GM12878 (cell line): ENCODE measurements around the gene ZNF80. TPM values are rescaled to one million over a fixed set of nuclear protein-coding genes. Genes with fewer than 3 reads are reported as not detected.

ENCODE experiments used
- CTCF ChIP-seq, 3 experiments: IDR thresholded peaks in 2 of 3; conservative IDR thresholded peaks in 1 of 3; 2 replicates each; pipeline ENCODE4 v1.5.1; 2011; ENCODE audit warnings: low read depth in 3 of 3, low read length in 3 of 3, mild to moderate bottlenecking in 3 of 3, control low read depth in 2 of 3, moderate library complexity in 2 of 3, inconsistent platforms in 1 of 3, mixed read lengths in 1 of 3; ENCODE audit not compliant: control insufficient read depth in 2 of 3, insufficient read depth in 1 of 3; ENCODE audit errors: extremely low read depth in 1 of 3
- NBN ChIP-seq: fragments of 450-650 bp; IDR thresholded peaks from 2 replicates; pipeline ENCODE4 v1.6.1; 2016
- NR2F1 ChIP-seq: fragments of 450-650 bp; conservative IDR thresholded peaks from 2 replicates; pipeline ENCODE4 v1.6.1; 2017; ENCODE audit warnings: mild to moderate bottlenecking
- SMARCA5 ChIP-seq: fragments of 450-650 bp; IDR thresholded peaks from 2 replicates; pipeline ENCODE4 v1.6.1; 2017; ENCODE audit warnings: mild to moderate bottlenecking
- SPI1 ChIP-seq: IDR thresholded peaks from 2 replicates; pipeline ENCODE4 v1.6.1; 2011; ENCODE audit warnings: low read depth, mild to moderate bottlenecking, low read length, moderate library complexity, borderline replicate concordance; ENCODE audit not compliant: insufficient read depth
- ZBED1 ChIP-seq: IDR thresholded peaks from 2 replicates; pipeline ENCODE4 v1.6.1; 2016; ENCODE audit warnings: borderline replicate concordance
- ZBTB33 ChIP-seq: fragments of 450-650 bp; IDR thresholded peaks from 2 replicates; pipeline ENCODE4 v1.6.1; 2017; ENCODE audit warnings: mild to moderate bottlenecking
- polyA plus RNA-seq, 11 experiments: library from polyadenylated mRNA; depleted of rRNA in 4 of 11; unstranded in 6 of 11; stranded (reverse) in 5 of 11; fragments of >200 nt; fragmentation: Nextera tagmentation in 4 of 11; fragmentation: Illumina TruSeq in 1 of 11; extraction: Ambion mirVana in 4 of 11; extraction: Trizol in 1 of 11; gene quantifications; 1 replicate in 1 of 11; 2 replicates in 10 of 11; pipeline versions ENCODE4 v1.2.1 to v1.2.3, GENCODE V29; 2011 to 2016; ENCODE audit warnings: inconsistent platforms in 2 of 11, missing spikeins in 2 of 11, low read depth in 1 of 11
- total RNA-seq, 4 experiments: library from RNA; depleted of rRNA in 3 of 4; stranded (reverse); fragments of >200 nt in 3 of 4; fragmentation: Illumina TruSeq in 1 of 4; extraction: Trizol in 1 of 4; gene quantifications; 2 replicates each; pipeline versions ENCODE4 v1.2.1 to v1.2.3, GENCODE V29; 2013 to 2021

Gene ZNF80
- total and polyA plus RNA-seq, 10 of the 15 experiments (the other 5 are each of a cell fraction or from before 2014, with no cell fraction given), result not detected

- TF ChIP-seq ZBTB33 (no peak), CTCF (IDR thresholded peaks at IDR 0.05 in 2 of 3, conservative IDR thresholded peaks at IDR 0.05 in 1 of 3; ENCODE audit: control insufficient read depth in 2 of 3, extremely low read depth in 1 of 3, insufficient read depth in 1 of 3, low read depth in 3 of 3, low read length in 3 of 3) (no peak), NR2F1 (no peak), SPI1 (no peak), NBN (no peak), SMARCA5 (no peak), ZBED1 (no peak)
These were observed 50.9 kb downstream of the ZNF80 start (continued) for GRCh38 chr3:114186501-114186900.

Other genes with a start within 250 kb of the ZNF80 start
- 1.4 and 2.2 TPM in 2 replicates for gene CCDC191, start 181.1 kb downstream of the ZNF80 start, total RNA-seq (2014; rRNA removed)
- gene CCDC191, start 181.1 kb downstream of the ZNF80 start, total RNA-seq (2014; rRNA removed; fragmentation: Illumina TruSeq; extraction: Trizol), result 2.5 and 2.9 TPM in 2 replicates
- gene CCDC191, start 181.1 kb downstream of the ZNF80 start, total RNA-seq (2021), result 1.5 and 1.7 TPM in 2 replicates
- 2.4 and 4.5 TPM in 2 replicates for gene CCDC191, start 181.1 kb downstream of the ZNF80 start, polyA plus RNA-seq (2011; rRNA removed)
- 2.6 and 4.0 TPM in 2 replicates for gene CCDC191, start 181.1 kb downstream of the ZNF80 start, polyA plus RNA-seq (2014; fragmentation: Illumina TruSeq; extraction: Trizol)
- gene CCDC191, start 181.1 kb downstream of the ZNF80 start, polyA plus RNA-seq (2014; fragmentation: Nextera tagmentation; extraction: Ambion mirVana), result 1 to 10 TPM; 1.3 to 1.6 TPM
- gene CCDC191, start 181.1 kb downstream of the ZNF80 start, polyA plus RNA-seq (2014; rRNA removed), result 1.7 and 2.2 TPM in 2 replicates
- gene CCDC191, start 181.1 kb downstream of the ZNF80 start, polyA plus RNA-seq (2016; fragmentation: Nextera tagmentation; extraction: Ambion mirVana), result 1 to 10 TPM; 1.2 to 1.7 TPM
- gene QTRT2, start 180.8 kb downstream of the ZNF80 start, total RNA-seq (2014; rRNA removed), result 32.6 and 41.9 TPM in 2 replicates
- 40.8 and 42.3 TPM in 2 replicates for gene QTRT2, start 180.8 kb downstream of the ZNF80 start, total RNA-seq (2014; rRNA removed; fragmentation: Illumina TruSeq; extraction: Trizol)
- gene QTRT2, start 180.8 kb downstream of the ZNF80 start, total RNA-seq (2021), result 31.6 and 33.9 TPM in 2 replicates
- gene QTRT2, start 180.8 kb downstream of the ZNF80 start, polyA plus RNA-seq (2011; rRNA removed), result 21.4 and 28.6 TPM in 2 replicates
- 38.2 and 46.4 TPM in 2 replicates for gene QTRT2, start 180.8 kb downstream of the ZNF80 start, polyA plus RNA-seq (2014; fragmentation: Illumina TruSeq; extraction: Trizol)
- 10 to 100 TPM; 17.8 to 33.5 TPM for gene QTRT2, start 180.8 kb downstream of the ZNF80 start, polyA plus RNA-seq (2014; fragmentation: Nextera tagmentation; extraction: Ambion mirVana)
- 22.7 and 23.3 TPM in 2 replicates for gene QTRT2, start 180.8 kb downstream of the ZNF80 start, polyA plus RNA-seq (2014; rRNA removed)
- 10 to 100 TPM; 20.9 to 24.7 TPM for gene QTRT2, start 180.8 kb downstream of the ZNF80 start, polyA plus RNA-seq (2016; fragmentation: Nextera tagmentation; extraction: Ambion mirVana)
- gene DRD3, start 58.5 kb downstream of the ZNF80 start, total RNA-seq (2014; rRNA removed), result not detected in 2 replicates
- gene DRD3, start 58.5 kb downstream of the ZNF80 start, total RNA-seq (2014; rRNA removed; fragmentation: Illumina TruSeq; extraction: Trizol), result not detected in 2 replicates
- not detected in 2 replicates for gene DRD3, start 58.5 kb downstream of the ZNF80 start, total RNA-seq (2021)
- gene DRD3, start 58.5 kb downstream of the ZNF80 start, polyA plus RNA-seq (2011; rRNA removed), result not detected in 2 replicates
- gene DRD3, start 58.5 kb downstream of the ZNF80 start, polyA plus RNA-seq (2014; fragmentation: Illumina TruSeq; extraction: Trizol), result not detected in 2 replicates
- gene DRD3, start 58.5 kb downstream of the ZNF80 start, polyA plus RNA-seq (2014; fragmentation: Nextera tagmentation; extraction: Ambion mirVana), result not detected
- not detected in 2 replicates for gene DRD3, start 58.5 kb downstream of the ZNF80 start, polyA plus RNA-seq (2014; rRNA removed)
- gene DRD3, start 58.5 kb downstream of the ZNF80 start, polyA plus RNA-seq (2016; fragmentation: Nextera tagmentation; extraction: Ambion mirVana), result not detected
- gene TIGIT, start 56.5 kb upstream of the ZNF80 start, total RNA-seq (2014; rRNA removed), result 0.38 and 0.56 TPM in 2 replicates
- gene TIGIT, start 56.5 kb upstream of the ZNF80 start, total RNA-seq (2014; rRNA removed; fragmentation: Illumina TruSeq; extraction: Trizol), result 0.37 and 1.0 TPM in 2 replicates
- gene TIGIT, start 56.5 kb upstream of the ZNF80 start, total RNA-seq (2021), result 0.21 and 0.85 TPM in 2 replicates
- gene TIGIT, start 56.5 kb upstream of the ZNF80 start, polyA plus RNA-seq (2011; rRNA removed), result 0.08 and 0.23 TPM in 2 replicates
- 0.38 and 1.1 TPM in 2 replicates for gene TIGIT, start 56.5 kb upstream of the ZNF80 start, polyA plus RNA-seq (2014; fragmentation: Illumina TruSeq; extraction: Trizol)
- gene TIGIT, start 56.5 kb upstream of the ZNF80 start, polyA plus RNA-seq (2014; fragmentation: Nextera tagmentation; extraction: Ambion mirVana), result 1 to 10 TPM; 2.7 to 4.7 TPM
- 0.50 and 7.2 TPM in 2 replicates for gene TIGIT, start 56.5 kb upstream of the ZNF80 start, polyA plus RNA-seq (2014; rRNA removed)
- 1 to 10 TPM; 3.1 to 3.8 TPM for gene TIGIT, start 56.5 kb upstream of the ZNF80 start, polyA plus RNA-seq (2016; fragmentation: Nextera tagmentation; extraction: Ambion mirVana)